ENCODE measurements around the gene BPIFB4. TPM values are rescaled to one million over a fixed set of nuclear protein-coding genes. Genes with fewer than 3 reads are reported as not detected.

BPIFB4 gene
- total RNA-seq, 1 donor from 2014 or later = not detected

DNA sequence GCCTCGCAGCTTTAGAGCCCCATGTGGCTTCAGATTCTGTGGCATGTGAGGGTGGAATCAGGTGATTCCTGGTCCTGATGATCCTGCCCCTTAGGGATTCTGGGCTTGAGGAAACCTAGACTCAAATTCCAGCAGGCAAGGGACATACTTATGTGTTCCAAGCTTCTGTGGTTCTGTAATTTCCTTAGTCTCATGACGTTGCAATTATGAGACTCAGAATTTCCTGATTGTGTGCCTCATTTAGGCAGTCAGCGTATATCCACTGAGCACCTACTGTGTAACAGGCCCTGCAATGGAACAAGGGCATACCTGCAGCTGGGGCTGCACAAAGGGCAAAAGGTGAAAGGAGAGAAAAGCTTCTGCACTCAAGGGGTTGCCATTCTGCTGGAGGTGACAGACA lies 11.6 kb upstream of the BPIFB4 start:
- Histone ChIP-seq H3K27me3 (ENCODE audit: control insufficient read depth, insufficient read depth, low read length) (no peaks in the 10 kb centered on the region), H3K4me3 (ENCODE audit: low read depth, low read length) (no peak overlapping the region), H3K36me3 (ENCODE audit: control insufficient read depth, insufficient read depth, low read length) (no peaks in the 10 kb centered on the region)
- TF ChIP-seq, protein P1, sequence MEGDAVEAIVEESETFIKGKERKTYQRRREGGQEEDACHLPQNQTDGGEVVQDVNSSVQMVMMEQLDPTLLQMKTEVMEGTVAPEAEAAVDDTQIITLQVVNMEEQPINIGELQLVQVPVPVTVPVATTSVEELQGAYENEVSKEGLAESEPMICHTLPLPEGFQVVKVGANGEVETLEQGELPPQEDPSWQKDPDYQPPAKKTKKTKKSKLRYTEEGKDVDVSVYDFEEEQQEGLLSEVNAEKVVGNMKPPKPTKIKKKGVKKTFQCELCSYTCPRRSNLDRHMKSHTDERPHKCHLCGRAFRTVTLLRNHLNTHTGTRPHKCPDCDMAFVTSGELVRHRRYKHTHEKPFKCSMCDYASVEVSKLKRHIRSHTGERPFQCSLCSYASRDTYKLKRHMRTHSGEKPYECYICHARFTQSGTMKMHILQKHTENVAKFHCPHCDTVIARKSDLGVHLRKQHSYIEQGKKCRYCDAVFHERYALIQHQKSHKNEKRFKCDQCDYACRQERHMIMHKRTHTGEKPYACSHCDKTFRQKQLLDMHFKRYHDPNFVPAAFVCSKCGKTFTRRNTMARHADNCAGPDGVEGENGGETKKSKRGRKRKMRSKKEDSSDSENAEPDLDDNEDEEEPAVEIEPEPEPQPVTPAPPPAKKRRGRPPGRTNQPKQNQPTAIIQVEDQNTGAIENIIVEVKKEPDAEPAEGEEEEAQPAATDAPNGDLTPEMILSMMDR (IDR thresholded peaks at IDR 0.05; ENCODE audit: insufficient read depth, low read length, poor library complexity, severe bottlenecking) = no peak
- DNase-seq (ENCODE audit: low read depth) = no peak

DNA sequence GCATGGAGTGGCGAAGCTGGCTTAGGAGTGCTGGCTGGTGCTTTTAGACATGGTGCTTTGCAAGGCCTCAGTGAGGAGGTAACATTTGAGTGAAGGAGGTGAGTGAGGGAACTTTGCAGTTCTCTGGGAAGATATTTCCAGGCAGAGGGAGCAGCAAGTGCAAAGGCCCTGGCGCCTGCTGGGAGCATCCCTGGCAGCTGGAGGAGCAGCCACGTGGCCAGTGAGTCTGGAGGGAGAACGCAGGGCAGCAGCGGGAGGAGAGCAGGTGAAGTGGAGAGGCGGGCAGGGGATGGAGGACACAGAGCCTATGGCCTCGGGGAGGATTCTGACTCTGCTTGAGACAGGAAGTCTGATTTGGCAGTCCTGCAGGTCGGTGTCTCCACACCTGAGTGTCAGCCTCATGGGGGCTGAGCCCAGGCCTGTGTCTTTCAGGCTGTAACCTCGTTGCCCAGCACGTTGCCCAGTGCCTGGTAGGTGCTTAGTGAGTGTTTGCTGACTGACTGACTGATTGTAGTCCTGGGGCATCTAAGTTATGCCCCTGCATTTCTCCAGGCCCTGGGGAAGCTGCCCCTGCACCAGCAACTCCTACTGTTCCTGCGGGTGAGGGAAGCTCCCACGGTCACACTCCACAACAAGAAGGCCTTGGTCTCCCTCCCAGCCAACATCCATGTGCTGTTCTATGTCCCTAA lies 11.0 kb upstream of the BPIFB4 start:
- Histone ChIP-seq H3K27me3 (ENCODE audit: control insufficient read depth, insufficient read depth, low read length) (no peaks in the 10 kb centered on the region), H3K36me3 (ENCODE audit: control insufficient read depth, insufficient read depth, low read length) (no peaks in the 10 kb centered on the region), H3K4me3 (ENCODE audit: low read depth, low read length) (no peak overlapping the region)
- TF ChIP-seq, protein P1 (IDR thresholded peaks at IDR 0.05; ENCODE audit: insufficient read depth, low read length, poor library complexity, severe bottlenecking) = no peak
- DNase-seq (ENCODE audit: low read depth) = no peak

DNA sequence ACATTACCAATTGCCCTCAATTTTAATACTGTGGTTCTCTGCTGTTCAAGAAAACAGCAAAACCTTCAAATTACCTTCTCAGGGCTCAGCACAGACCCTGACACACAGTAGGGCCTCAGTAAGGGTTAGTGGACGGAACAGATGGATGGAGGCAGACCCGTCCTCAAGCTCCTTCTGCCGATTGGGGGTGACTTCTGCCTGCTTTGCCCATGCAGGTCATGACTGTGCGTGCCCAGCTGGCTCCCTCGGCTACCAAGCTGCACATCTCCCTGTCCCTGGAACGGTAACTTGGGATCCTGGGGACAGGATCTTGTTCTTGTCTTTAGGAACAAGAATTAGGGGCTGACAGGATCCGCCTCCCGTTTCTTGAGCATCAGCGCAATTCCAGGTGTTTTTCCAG lies 9.8 kb upstream of the BPIFB4 start:
- no peak overlapping the region for H3K4me3 ChIP-seq (ENCODE audit: low read depth, low read length)
- H3K27me3 ChIP-seq (ENCODE audit: control insufficient read depth, insufficient read depth, low read length) = no peaks in the 10 kb centered on the region
- DNase-seq (ENCODE audit: low read depth) = no peak
- TF ChIP-seq, protein P1 (IDR thresholded peaks at IDR 0.05; ENCODE audit: insufficient read depth, low read length, poor library complexity, severe bottlenecking) = no peak
- no peaks in the 10 kb centered on the region for H3K36me3 ChIP-seq (ENCODE audit: control insufficient read depth, insufficient read depth, low read length)

DNA sequence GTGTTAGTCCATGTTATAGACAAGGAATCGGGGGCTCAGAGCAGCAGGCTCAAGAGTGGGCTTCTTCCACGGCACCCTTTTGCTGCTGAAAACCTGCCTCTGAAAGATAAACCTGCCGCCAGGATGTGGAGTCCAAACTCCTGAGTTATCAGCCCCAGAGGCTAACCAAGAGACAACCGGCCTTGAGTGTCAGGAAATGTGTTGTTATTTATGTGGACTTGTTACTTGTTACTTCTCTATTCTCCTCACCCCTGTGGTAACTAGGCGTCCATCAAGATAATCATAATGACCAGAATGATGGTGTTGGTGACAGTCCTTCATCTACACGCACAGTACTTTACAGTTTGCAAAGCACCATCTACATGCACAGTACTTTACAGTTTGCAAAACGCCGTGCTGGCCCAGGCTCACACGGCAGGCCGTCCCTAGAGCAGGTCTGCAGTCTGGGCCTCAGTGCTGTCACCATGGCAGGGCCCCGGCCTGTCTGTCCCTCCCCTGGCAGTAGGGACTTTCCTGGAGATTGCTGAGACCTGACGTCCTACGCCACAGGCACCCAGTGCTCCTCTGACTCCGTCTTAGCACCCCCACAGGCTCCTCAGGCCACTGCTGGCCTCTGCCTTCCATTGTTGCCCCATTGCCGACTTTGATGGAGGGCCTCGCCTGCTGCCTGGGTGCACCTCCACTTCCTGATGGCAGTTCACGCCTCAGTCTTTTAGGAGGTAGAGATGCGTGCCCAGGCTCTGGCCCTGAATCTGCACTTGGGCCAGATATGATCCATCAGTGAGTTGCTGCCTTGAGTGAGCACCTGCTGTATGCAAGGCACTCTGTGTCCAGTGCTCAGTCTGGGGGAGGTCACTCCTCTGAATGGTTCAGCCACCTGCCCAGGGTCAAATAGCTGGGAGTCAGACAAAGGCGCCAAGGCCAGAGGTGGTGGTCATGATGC lies 9.1 kb upstream of the BPIFB4 start:
- no peak for DNase-seq (ENCODE audit: low read depth)
- Histone ChIP-seq H3K4me3 (ENCODE audit: low read depth, low read length) (no peak overlapping the region), H3K27me3 (ENCODE audit: control insufficient read depth, insufficient read depth, low read length) (no peaks in the 10 kb centered on the region), H3K36me3 (ENCODE audit: control insufficient read depth, insufficient read depth, low read length) (no peaks in the 10 kb centered on the region)
- TF ChIP-seq, protein P1 (IDR thresholded peaks at IDR 0.05; ENCODE audit: insufficient read depth, low read length, poor library complexity, severe bottlenecking) = no peak

DNA sequence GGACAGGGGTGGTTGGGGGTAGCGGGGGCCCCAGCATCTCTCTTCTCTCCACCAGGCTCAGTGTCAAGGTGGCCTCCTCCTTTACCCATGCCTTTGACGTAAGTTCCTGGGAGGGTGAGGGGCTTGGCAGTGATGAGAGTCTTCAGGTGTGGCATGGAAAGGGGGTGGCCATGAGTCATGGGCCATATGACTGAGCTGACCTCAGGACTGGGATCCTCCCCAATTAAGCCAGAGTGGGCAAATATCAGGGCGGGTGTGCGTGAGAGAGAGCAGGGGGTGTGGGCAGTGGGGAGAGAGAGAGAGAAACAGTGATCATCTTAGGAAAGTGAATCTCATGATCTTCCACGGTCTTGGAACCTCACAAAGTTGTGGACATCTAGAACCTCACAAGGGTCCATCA lies 8.2 kb upstream of the BPIFB4 start:
- no peak overlapping the region for H3K4me3 ChIP-seq (ENCODE audit: low read depth, low read length)
- DNase-seq (ENCODE audit: low read depth) = no peak
- TF ChIP-seq, protein P1 (IDR thresholded peaks at IDR 0.05; ENCODE audit: insufficient read depth, low read length, poor library complexity, severe bottlenecking) = no peak
- no peaks in the 10 kb centered on the region for H3K36me3 ChIP-seq (ENCODE audit: control insufficient read depth, insufficient read depth, low read length)
- H3K27me3 ChIP-seq (ENCODE audit: control insufficient read depth, insufficient read depth, low read length) = no peaks in the 10 kb centered on the region
